OCI-LY3 (cell line): ENCODE measurements around the gene CYP26C1.

Source experiments
- H2AFZ ChIP-seq: fragments of 200-600, 300-600 bp; shearing (Covaris generic); 2 replicates; pipeline ENCODE4 v1.6.0; 2014; ENCODE audit warnings: antibody characterized with exemption, low read depth, low read length
- H3K27ac ChIP-seq: fragments of 200-600, 300-600 bp; sonication (generic); 2 replicates; pipeline ENCODE4 v1.5.1; 2014; ENCODE audit warnings: mild to moderate bottlenecking, low read length, moderate library complexity, mixed read lengths
- H3K27me3 ChIP-seq: fragments of 200-600, 300-600 bp; sonication (generic); 2 replicates; pipeline ENCODE4 v1.6.1; 2014; ENCODE audit warnings: low read depth, low read length, mixed read lengths
- H3K36me3 ChIP-seq: fragments of 200-600, 300-600 bp; sonication (generic); replicated peaks from 2 replicates; pipeline ENCODE3; 2014; ENCODE audit warnings: low read depth, low read length, mixed read lengths
- H3K4me1 ChIP-seq: fragments of 300-600, 200-600 bp; sonication (generic); 2 replicates; pipeline ENCODE4 v1.6.1; 2014; ENCODE audit warnings: low read length, mixed read lengths
- H3K4me2 ChIP-seq: fragments of 200-600, 300-600 bp; sonication (generic); 2 replicates; pipeline ENCODE4 v1.6.1; 2014; ENCODE audit warnings: low read length, mixed read lengths
- H3K4me3 ChIP-seq: fragments of 300-600, 200-600 bp; sonication (generic); 2 replicates; pipeline ENCODE4 v1.5.1; 2014; ENCODE audit warnings: antibody characterized with exemption, mild to moderate bottlenecking, low read length, moderate library complexity
- H3K79me2 ChIP-seq: fragments of 300-600, 200-600 bp; shearing (Covaris generic); 2 replicates; pipeline ENCODE4 v1.6.1; 2014; ENCODE audit warnings: mild to moderate bottlenecking, low read length, mixed read lengths
- H3K9ac ChIP-seq: fragments of 300-600, 200-600 bp; shearing (Covaris generic); 2 replicates; pipeline ENCODE4 v1.6.0; 2014; ENCODE audit warnings: mild to moderate bottlenecking, low read length, moderate library complexity
- H3K9me3 ChIP-seq: fragments of 200-600, 300-600 bp; shearing (Covaris generic); 2 replicates; pipeline ENCODE4 v1.6.1; 2014; ENCODE audit warnings: low read length, mixed read lengths; ENCODE audit not compliant: insufficient read depth
- H4K20me1 ChIP-seq: fragments of 200-600, 300-600 bp; sonication (generic); 2 replicates; pipeline ENCODE4 v1.6.1; 2016; ENCODE audit warnings: low read length, mixed read lengths; ENCODE audit not compliant: insufficient read depth
- CTCF ChIP-seq: fragments of 200-600, 300-600 bp; sonication (generic); IDR thresholded peaks from 2 replicates; pipeline ENCODE4 v1.5.1; 2014; ENCODE audit warnings: antibody characterized with exemption, low read length, low read depth
- EZH2phosphoT487 ChIP-seq: fragments of 200-600 bp; shearing (Covaris generic); IDR thresholded peaks from 2 replicates; pipeline ENCODE4 v1.6.1; 2018; ENCODE audit warnings: antibody characterized with exemption, mixed run types, low read depth

CYP26C1 gene

GRCh38 chr10:93079663-93080349 is 19.2 kb downstream of the CYP26C1 start:
- H3K4me2 ChIP-seq = peak overlapping the region; percentile 90
- H4K20me1 ChIP-seq = no peaks in the 10 kb centered on the region
- H3K4me3 ChIP-seq = peak overlapping the region; percentile 69
- H3K27me3 ChIP-seq = 0 out of 2 replicates have a peak, but pooled peaks cover 3% of the 10 kb centered on the region
- no peaks in the 10 kb centered on the region for H3K79me2 ChIP-seq
- H3K27ac ChIP-seq = no peak overlapping the region
- no peak overlapping the region for H3K9ac ChIP-seq
- H2AFZ ChIP-seq = no peak overlapping the region
- no peaks in the 10 kb centered on the region for H3K36me3 ChIP-seq
- H3K9me3 ChIP-seq = no peaks in the 10 kb centered on the region
- peaks cover 12% of the 10 kb centered on the region for H3K4me1 ChIP-seq
- TF ChIP-seq CTCF = no peak
- TF ChIP-seq EZH2phosphoT487 = no peak

GRCh38 chr10:93080350-93081046 is 19.9 kb downstream of the CYP26C1 start:
- no peaks in the 10 kb centered on the region for H3K79me2 ChIP-seq
- no peaks in the 10 kb centered on the region for H4K20me1 ChIP-seq
- peak overlapping the region; percentile 90 for H3K4me2 ChIP-seq
- no peak overlapping the region for H2AFZ ChIP-seq
- TF ChIP-seq CTCF (peak; percentile 69), EZH2phosphoT487 (no peak)
- H3K4me3 ChIP-seq = peak overlapping the region; percentile 69
- H3K9ac ChIP-seq = no peak overlapping the region
- H3K27me3 ChIP-seq = 0 out of 2 replicates have a peak, but pooled peaks cover 3% of the 10 kb centered on the region
- H3K4me1 ChIP-seq = peaks cover 8% of the 10 kb centered on the region
- H3K36me3 ChIP-seq = no peaks in the 10 kb centered on the region
- H3K9me3 ChIP-seq = no peaks in the 10 kb centered on the region
- H3K27ac ChIP-seq = no peak overlapping the region

GRCh38 chr10:93081318-93081717 is 20.7 kb downstream of the CYP26C1 start:
- Histone ChIP-seq H3K4me3 (no peak overlapping the region), H3K36me3 (no peaks in the 10 kb centered on the region), H3K27ac (no peak overlapping the region), H3K27me3 (0 out of 2 replicates have a peak, but pooled peaks cover 3% of the 10 kb centered on the region), H3K9ac (no peak overlapping the region), H3K79me2 (no peaks in the 10 kb centered on the region), H2AFZ (no peak overlapping the region), H3K4me1 (peaks cover 3% of the 10 kb centered on the region; the same call in 1 of the 2 replicates), H3K9me3 (no peaks in the 10 kb centered on the region), H3K4me2 (no peak overlapping the region), H4K20me1 (no peaks in the 10 kb centered on the region)
- no peak for TF ChIP-seq EZH2phosphoT487
- no peak for TF ChIP-seq CTCF

GRCh38 chr10:93081834-93082233 is 21.2 kb downstream of the CYP26C1 start:
- Histone ChIP-seq H3K9me3 (no peaks in the 10 kb centered on the region), H3K4me2 (no peak overlapping the region), H3K27me3 (0 out of 2 replicates have a peak, but pooled peaks cover under 1% of the 10 kb centered on the region), H3K9ac (no peak overlapping the region), H3K4me3 (no peak overlapping the region), H3K79me2 (no peaks in the 10 kb centered on the region), H3K4me1 (peaks cover 3% of the 10 kb centered on the region; the same call in 1 of the 2 replicates), H3K27ac (no peak overlapping the region), H3K36me3 (no peaks in the 10 kb centered on the region), H4K20me1 (no peaks in the 10 kb centered on the region), H2AFZ (no peak overlapping the region)
- TF ChIP-seq CTCF (no peak), EZH2phosphoT487 (no peak)
